NCI-H1694 treated with DMSO at 0.1 percent for 48 hours (cell line): ENCODE measurements around the gene PHACTR4.
A peak's percentile ranks its signal among the peaks of the same experiment; 100 is the strongest.
"Not testable (repeated sequence)": the region's sequence is repeated elsewhere in the genome, so short reads cannot be mapped to it uniquely, and the experiment has no call there.

Source experiments
- DNase-seq: peaks from one replicate; lab custom pipeline; 2025; lab: John Stamatoyannopoulos, UW

PHACTR4 gene

DNA sequence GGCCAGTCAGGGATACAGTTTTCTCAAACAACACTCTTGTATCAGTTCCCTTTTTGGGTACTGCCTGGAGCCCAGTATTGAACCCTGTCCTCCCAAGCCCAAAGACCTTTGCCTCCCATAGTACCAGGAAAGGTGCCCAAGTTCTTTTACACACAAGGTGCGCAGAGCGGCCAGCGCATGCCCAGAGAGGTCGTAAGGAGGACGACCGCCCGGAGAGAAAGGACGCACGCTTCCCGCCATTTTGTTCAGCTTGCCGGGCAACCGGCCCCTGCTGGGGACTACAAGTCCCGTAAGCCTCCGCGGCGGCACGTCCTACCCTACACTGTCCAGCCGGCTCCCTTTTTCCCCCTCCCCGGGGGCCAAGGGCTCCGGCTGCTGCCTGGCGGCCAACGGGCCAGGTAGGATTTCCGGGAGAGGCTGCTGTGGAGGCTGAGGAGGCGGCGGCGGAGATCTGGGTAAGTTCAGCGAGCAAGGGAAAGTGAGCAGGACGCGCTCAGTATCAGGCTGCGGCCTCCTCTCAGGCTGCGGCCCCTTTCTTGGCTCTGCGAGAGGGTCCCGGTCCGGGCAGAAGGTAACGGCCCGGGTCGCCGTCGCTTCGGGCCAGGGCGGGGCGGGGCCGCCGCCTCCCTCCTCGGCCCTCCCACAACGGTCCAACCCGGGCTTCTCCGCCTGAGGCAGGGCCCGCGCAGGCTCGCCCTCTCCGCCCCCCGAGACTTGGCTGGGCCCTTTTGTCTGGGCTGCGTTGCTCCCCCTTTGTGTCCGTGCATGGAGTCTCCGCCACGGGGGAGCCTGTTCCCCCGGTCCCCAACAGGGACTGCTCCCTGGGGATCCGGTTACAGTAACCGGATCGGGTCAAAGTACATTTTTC is at the start of gene PHACTR4:
TSS of gene PHACTR4 (plus strand) at position 370 of the 868 bp plus-strand sequence. CDS start 37,708 bp downstream, outside the sequence.
- peak; percentile 75 for DNase-seq

DNA sequence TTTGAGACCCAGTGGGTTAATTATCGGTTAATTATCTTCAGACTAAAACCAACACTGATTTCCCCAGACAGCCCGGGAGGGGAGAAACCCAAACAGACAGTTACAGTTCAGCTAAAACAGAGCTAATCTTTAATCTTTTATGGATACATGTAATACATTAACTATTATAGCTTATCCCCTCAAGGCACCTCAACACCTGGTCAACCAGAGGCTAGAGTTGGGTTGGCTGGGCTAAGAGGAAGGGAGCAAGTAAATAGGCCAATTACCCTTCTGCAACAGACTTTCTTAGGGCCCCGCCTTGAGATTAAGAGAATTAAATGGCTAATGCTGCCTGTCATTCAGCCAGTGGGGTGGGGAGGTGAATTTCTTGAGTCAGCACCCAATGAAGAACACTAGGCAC is 47.3 kb upstream of the PHACTR4 start:
- DNase-seq, result no peak

DNA sequence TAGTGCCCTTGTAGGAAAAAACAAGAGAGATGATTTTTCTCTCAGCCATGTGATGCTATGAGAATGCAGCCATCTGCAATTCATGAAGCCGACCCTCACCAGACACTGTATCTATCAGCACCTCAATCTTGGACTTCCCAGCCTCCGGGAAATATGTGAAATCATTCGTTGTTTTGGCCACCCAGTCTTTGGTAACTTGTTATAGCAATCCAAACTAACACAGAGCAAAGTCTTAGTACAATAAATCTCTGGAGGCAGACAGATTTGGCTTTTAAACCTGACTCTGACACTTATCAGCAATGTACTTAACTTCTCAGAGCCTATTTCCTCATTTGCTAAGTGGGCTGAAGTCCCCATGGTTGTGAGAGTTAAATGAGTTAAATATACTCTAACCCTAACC is 45.8 kb upstream of the PHACTR4 start:
- DNase-seq, result no peak

DNA sequence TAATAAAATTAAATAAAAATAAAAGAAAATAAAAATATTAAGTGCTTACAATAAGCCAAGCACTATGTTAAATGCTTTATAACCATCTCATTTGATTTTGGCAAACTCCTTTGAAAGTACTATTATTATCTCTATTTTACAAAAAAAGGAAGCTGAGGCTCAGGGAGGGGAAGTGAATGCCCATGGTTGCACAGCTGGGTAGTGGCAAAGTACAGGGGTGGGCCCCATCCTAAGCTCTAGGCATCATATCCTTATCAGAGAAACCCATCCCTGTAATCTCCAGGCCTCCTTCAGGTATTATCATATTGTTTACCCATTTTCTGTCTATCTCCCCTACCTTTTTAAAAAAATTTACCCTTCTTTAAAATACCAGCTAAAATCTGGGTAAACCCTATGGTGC is 43.0 kb upstream of the PHACTR4 start:
- no peak for DNase-seq

DNA sequence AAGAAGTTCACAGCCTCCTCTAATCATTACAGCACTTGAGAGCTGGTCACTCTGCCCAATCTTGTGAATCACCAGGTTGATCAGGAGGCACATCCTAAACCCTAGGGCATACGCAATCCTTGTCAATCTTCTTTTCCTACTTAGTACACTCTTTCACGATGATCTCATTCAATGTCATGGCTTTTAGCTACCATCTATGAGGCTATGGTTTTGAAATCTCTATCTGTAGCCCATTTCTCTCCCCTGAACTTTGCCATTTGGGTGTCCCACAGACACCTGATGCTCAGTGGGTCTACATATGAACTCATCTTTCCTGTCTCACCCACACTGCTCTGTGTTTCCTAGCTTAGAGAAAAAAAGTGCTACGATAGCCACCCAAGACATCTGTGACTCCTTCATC is 42.6 kb upstream of the PHACTR4 start:
- DNase-seq, result no peak

DNA sequence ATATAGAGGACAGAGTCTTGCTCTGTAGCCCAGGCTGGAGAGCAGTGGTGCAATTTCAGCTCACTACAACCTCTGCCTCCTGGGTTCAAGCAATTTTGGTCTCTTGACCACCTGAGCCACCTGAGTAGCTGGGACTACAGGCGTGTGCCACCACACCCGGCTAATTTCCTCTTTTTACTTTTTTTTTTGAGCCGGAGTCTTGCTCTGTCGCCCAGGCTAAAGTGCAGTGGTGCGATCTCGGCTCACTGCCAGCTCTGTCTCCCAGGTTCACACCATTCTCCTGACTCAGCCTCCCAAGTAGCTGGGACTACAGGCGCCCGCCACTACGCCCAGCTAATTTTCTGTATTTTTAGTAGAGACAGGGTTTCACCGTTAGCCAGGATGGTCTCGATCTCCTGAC is 42.1 kb upstream of the PHACTR4 start:
- not testable (repeated sequence) for DNase-seq

DNA sequence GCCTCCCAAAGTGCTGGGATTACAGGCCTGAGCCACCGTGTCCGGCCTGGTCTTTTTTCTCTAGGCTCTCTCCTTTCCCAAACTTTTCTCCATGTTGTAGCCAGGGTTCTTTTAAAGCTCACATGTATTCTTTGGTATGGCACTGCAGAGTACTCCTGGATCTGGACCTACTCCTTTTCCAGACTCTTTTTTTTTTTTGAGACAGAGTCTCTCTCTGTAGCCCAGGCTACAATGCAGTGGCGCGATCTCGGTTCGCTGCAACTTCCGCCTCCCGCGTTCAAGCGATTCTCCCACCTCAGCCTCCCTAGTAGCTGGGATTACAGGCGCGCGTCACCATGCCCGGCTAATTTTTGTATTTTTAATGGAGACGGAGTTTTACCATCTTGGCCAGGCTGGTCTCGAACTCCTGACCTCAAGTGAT is 41.3 kb upstream of the PHACTR4 start:
- DNase-seq, result no peak

DNA sequence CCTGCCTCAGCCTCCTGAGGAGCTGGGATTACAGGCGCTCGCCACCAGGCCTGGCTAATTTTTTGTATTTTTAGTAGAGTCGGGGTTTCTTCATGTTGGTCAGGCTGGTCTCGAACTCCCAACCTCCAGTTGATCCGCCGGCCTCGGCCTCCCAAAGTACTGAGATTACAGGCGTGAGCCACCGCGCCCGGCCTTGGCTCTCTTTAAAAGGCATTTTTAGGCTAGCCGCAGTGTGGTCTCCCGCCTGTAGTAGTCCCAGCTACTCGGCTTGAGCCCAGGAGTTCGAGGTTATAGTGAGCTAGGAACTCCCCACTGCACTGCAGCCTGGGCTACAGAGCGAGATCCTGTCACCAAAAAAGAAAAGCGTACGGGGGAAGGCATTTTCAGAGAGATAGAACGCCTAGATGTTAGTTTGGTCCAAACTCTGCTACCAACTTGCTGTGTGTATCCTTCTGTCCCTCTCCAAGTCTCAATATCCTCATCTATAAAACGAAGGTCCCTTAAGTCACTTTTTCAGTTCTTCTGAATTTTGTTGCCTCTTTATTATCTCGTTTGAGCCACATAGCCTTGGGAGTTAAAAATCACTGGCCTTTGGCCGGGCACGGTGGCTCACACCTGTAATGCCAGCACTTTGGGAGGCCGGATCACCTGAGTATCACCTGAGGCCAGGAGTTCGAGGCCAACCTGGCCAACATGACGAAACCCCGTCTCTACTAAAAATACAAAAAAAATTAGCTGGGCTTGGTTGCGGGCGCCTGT is 40.0 kb upstream of the PHACTR4 start:
- DNase-seq, result no peak

DNA sequence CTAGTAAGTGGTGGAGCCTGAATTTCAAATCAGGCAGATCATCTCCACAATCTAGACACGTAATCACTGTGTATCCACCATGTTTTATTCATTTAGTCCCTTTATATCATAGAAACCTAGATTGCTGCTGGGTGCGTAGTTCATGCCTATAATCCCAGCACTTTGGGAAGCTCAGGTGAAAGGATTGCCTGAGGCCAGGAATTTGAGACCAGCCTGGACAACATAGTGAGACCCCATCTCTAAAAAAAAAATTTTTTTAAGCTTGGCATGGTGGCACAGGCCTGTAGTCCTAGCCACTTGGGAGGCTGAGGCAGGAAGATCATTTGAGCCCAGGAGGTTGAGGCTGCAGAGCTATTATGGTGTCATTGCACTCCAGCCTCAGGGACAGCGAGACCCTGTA is 30.6 kb upstream of the PHACTR4 start:
- no peak for DNase-seq

DNA sequence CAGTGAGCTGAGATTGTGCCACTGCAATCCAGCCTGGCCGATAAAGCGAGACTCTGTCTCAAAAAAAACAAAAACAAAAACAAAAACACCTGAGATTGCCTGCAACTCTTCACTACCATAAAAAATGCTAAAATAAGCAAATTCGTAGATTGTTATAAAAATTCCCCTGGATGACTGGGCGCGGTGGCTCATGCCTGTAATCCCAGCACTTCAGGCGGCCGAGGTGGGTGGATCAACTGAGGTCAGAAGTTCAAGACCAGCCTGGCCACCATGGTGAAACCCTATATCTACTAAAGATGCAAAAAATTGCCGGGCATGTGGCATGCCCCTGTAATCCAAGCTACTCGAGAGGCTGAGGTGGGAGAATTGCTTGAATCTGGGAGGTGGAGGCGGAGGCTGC is 30.0 kb upstream of the PHACTR4 start:
- no peak for DNase-seq

DNA sequence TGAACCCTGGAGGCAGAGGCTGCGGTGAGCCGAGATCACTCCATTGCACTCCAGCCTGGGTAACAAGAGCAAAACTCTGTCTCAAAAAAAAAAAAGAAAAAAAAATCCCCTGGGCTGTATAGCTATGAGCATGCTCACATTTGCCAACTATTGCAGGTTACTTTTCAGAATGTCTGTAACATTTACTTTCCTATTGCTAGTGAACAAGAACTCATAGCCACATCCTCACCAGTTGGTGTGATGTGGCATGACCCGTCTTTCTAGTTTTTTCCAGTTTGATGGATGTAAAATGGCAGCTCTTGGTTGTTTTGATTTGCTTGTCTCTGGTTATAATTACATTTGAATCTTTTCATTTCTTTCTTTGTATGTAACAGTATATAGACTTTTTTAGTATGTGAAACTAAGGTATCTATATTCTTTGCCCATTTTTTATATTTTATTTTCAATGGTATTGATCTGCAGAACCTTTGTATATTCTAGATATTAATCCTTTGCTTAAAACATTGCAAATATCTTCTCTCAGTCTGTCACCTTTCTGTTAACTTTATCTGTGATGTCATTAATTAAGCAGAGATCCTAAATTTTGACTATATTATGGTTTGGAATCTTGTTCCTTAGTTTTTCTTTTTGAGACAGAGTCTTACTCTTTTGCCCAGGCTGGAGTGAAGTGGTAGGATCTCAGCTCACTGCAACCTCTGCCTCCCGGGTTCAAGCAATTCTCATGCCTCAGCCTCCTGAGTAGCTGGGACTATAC is 29.1 kb upstream of the PHACTR4 start:
- no peak for DNase-seq

DNA sequence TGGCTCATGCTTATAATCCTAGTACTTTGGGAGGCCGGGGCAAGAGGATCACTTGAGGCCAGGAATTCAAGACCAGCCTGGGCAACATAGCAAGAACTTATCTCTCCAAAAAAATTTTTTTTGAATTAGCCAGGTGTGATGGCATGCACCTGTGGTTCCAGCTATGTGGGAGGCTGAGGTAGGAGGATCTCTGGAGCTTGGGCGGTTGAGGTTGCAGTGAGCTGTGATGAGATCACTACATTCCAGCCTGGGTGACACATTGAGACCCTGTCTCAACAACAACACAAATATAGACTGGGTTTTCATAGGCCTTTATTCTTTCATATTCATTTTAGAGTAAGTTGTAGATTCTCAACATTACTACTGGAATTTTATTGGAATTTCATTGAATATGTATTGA is 27.9 kb upstream of the PHACTR4 start:
- no peak for DNase-seq

DNA sequence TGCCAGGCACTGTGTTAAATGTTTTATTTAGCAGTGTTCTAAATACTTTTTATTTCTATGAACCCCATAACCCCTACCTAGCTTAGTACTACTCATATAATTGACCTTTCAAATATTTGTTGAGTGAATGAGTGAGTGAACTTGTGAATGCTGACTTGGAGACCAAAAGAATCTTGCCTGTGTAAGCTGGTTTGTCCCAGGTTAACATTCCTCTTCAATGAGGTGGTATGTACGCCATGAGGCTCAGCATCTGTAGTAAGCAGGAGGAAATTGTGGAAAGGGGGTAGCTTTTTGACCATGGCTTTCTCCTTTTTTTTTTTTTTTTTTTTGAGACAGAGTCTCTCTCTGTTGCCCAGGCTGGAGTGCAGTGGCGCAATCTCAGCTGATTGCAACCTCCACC is 26.1 kb upstream of the PHACTR4 start:
- DNase-seq, result no peak

DNA sequence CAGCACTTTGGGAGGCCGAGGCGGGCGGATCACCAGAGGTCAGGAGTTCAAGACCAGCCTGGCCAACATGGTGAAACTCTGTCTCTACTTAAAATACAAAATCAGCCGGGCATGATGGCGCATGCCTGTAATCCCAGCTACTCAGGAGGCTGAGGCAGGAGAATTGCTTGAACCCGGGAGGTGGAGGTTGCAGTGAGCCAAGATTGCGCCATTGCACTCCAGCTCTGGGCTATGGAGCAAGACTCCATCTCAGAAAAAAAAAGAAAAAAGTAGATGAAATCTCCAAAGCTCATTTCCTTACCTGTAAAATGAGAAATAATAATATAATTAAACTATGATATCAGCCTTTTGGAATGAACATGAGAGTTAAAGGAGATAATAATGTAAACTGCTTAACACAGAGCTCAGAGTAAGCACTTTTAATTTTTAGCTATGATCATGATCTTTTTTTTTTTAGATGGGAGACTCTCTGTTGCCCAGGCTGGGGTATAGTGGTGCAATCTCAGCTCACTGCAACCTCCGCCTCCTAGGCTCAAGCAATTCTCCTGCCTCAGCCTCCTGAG is 16.2 kb upstream of the PHACTR4 start:
- DNase-seq, result not testable (repeated sequence)

DNA sequence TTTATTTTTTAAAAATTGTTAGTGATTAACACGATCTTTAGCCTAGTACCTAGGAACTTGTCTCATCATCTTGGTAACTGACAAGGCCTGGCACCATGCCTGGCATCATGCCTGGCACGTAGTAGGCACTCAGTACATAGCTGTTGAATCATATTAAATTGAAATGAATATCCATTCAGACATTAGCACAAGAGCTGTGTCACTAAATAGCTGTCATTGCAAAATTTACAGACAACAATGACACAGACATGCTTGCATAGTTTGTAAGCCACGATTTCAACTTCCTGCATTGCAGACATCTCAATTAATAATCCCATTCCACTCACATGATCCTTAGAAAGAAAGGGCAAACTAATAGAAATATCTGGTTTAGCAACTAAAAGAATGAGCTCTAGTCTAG is 15.4 kb upstream of the PHACTR4 start:
- DNase-seq, result no peak

DNA sequence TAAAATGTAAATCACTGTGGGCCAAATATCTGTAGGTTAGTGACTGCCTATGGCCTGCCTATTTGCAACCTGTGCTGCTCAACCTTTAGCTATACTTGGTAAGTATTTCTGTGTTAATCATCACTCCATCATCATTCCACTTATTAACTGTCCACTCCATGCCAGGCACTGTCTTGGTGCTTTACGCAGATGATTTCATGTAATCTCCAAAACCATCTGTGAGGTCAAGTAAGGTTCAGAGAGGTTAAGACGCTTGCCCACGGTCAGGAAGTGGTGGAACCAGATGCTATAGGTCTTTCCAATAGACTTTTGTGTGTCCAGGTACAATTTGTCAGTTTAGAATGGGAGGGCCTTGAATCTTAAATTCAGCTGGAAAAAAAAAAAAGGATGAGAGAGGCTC is 10.8 kb upstream of the PHACTR4 start:
- DNase-seq, result no peak

DNA sequence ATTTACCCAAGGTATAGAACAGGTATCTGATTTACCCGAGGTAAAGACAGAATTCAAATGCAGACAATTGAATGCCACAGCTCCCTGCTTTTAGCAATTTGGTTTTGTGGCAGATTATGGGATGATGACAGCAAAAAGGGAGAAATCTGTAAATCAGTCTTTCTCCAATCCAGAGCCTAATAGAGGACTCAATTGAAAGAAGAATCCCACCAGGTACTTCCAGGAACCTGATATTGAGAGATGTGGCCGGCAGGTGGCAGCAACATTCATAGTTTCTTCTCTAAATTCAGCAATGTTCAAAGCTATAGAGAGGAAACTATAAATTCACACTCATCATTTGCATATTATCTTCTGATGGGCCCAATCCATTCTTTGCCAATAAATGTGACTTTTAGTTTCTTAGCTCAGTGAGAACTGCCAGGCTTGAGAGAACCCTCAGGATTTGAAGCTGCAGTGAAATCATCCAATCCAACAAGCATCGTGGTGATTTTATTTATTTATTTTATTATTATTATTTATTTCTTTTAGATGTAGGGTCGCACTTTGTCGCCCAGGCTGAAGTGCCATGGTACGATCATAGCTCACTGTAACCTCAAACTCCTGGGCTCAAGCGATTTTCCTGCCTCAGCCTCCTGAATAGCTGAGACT is 9.8 kb upstream of the PHACTR4 start:
- DNase-seq, result peak; percentile 63

DNA sequence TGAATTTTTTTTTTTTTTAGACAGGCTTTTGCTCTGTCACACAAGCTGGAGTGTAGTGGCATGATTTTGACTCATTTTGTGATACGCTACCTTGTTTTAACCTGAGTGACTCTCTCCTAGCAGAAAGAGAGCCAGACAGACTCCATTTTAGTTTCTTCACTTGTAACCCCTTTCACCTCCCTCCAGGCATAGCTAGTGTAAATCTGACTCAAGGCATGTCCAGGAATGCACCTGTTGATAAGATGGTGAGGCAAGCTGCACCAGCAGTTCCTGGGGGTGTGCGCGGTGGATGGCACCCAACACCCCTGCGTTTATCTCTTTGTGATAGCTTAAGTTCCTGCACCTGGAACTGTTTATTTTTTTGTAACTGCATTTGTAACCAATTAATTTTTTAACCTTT is 4.7 kb upstream of the PHACTR4 start:
- no peak for DNase-seq

DNA sequence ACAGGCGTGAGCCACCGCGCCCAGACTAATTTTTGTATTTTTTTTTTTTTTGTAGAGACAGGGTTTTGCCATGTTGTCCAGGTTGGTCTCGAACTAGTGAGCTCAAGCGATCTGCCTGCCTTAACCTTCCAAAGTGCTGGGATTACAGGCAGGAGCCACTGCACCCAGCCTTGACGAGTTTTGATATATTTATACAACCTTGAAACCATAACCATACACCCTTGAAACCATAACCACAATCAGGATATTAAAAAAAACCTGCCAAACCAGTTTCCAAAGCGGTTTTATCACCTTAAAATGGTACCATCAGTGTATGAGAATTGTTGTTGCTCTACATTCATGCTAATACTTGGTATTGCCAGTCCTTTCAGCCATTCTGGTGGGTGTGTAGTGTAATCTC is 3.7 kb upstream of the PHACTR4 start:
- DNase-seq, result no peak

DNA sequence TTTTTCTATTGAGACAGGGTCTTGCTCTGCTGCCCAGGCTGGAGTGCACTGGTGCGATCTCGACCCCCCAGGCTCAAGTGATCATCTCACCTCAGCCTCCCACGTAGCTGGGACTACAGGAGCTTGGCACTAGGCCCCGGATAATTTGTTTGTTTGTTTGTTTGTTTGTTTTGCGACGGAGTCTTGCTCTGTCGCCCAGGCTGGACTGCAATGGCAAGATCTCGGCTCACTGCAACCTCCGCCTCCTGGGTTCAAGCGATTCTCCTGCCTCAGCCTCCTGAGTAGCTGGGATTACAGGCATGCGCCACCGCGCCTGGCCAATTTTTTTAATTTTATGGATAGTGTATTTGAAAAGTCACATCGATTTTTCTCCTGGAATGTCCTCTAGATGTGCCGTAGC is 932 bp upstream of the PHACTR4 start:
- DNase-seq, result not testable (repeated sequence)

DNA sequence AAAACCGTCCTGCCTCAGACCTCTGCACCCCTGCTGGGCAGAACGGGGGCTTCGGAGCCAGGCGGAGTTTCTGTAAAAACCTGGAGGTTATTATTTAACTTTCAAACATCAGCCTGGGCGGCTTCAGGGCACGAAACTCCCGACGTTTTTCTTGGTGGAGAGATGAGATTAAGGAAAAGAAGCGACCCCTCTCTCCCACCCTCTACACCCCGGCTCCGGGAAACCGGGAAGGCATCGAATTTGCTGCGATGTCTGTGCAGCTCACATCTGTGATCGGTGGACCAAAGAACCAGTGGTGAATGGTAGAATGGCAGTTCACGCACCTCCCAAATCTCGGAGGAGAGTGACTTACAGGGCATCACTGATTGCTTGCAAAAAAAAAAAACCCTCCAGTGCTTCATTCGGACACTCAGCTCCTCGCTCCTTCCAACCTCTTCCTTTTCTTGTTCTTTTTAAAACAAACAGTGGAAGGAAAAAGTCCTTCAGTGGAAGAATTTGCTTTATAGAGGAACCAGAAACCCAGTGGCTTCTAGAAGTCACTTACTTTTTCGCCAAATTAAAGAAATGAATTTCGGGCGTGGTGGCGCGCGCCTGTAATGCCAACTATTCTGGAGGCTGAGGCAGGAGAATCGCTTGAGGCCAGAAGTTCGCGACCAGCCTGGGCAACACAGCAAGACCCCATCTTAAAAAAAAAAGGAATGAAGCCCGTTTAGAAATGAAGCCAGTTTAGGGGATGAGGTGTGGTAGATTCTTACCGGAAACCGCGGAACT is 884 bp downstream of the PHACTR4 start:
- peak; percentile 26 for DNase-seq
